Epidermal melanocyte (primary cell): Measurements from ENCODE around the gene GJC2.
A peak's percentile ranks its signal among the peaks of the same experiment; 100 is the strongest.

Source experiments
- DNase-seq: peaks from one replicate; pipeline ENCODE4 v3.0.0; 2011; ENCODE audit warnings: low spot score; ENCODE audit not compliant: insufficient read length

GJC2 gene

GRCh38 chr1:228112617-228113016 is 37.1 kb upstream of the GJC2 start:
- DNase-seq, result no peak

DNA sequence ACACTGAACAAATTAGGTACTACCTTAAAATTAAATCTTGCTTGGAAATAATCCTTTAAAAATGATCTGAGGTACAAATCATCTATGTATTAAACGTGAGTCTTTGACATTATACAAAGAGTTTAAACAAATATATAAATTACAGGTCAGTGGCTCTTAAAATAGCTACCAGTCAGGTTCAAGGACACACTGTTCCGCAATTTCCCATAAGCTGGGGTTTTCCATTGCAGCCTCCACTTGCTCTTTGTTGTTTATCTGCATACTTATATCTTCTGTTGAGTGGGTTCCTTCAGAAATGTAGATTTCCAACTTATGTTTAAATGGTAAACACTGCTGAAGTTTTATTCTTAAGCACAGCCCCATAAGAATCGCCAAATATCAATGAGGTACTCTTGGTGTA is 34.9 kb upstream of the GJC2 start:
- DNase-seq, result no peak

- no peak for DNase-seq
These were observed 32.4 kb upstream of the GJC2 start for GRCh38 chr1:228117335-228117734.

DNA sequence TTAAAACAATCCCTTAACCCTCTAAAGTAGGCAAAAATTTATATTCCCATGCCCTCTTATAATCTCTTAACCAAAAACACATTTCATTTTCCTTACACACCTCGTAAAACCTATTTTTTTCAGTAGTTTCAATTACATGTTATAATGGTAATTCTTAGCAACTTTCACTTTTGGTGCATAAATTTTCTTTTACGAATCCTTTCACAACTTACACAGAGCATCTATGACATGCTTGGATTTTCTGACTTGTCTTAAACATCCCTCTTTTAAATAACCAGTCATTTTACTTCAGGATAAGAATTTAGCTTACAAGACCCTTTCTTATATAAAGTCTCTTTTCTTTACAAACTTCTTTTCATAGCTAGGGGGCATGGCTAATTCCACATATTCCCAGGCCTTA is 31.7 kb upstream of the GJC2 start:
- DNase-seq, result no peak

DNA sequence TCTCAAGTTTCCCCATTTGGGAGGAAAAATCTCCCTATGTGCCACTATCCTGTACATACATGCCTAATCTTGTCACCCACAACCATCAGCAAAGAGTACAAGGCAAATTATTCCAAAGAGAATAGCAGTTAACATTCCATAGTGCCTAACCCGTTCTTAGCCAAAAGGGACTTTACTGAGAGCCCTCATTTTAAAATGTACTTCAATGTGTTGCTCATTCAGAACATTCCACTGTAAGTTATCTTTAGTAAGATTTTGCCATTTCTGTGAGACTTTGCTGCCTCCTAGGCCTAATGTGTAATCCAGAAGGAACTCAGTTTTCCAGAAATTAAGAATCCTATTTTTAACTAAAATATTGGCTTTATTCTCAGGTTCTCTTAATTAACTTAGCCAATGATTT is 29.4 kb upstream of the GJC2 start:
- no peak for DNase-seq

DNA sequence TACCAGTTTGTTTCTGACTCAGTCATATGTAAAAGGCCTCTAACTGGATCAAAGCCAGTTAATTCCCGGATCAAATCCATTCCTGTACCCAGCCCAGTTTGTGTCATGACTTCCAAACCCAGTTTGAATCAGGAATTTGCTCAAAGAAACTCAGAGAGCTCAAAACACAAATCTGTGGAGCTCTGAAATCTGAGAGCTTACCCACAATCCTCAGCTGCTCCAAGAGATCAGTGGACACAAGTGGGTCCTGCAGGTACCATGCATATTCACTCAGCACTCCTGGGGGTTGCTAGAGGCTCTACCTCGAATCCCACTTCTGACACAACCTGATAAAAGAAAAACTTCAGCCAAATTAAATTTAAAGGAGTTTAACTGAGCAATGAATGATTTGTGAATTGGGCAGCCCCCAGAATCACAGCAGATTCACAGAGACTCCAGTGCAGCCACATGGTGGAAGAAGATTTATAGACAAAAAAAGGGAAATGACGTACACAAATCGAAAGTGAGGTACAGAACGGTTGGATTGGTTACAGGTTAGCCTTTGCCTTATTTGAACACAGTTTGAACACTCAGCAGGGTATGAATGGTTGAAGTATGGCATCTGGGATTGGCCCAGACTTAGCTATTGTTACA is 28.8 kb upstream of the GJC2 start:
- no peak for DNase-seq

DNA sequence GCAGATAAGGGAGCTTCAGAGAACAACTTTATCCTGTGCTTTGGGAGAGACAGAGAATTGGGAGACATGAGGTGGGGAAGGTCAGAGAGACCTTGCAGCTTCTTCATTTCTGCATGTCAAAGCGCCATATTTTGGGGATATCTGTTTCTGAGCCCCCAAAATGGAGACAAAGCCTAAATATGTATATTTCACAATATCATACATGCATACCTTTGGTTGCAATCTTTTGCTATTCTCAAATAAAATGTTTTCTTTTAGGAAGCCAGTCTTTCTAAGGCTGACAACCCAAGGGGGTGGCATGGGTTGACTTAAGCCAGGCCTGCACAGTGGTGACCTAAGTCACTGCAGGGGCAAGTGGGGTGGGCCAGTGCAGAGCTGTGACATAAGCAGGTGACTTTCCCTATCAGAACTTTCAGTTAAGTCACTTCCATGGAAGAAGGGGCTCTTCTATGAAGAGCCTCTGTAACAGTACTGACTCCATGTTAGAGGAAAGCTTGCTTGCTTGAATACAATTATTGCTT is 26.7 kb upstream of the GJC2 start:
- DNase-seq, result no peak

DNA sequence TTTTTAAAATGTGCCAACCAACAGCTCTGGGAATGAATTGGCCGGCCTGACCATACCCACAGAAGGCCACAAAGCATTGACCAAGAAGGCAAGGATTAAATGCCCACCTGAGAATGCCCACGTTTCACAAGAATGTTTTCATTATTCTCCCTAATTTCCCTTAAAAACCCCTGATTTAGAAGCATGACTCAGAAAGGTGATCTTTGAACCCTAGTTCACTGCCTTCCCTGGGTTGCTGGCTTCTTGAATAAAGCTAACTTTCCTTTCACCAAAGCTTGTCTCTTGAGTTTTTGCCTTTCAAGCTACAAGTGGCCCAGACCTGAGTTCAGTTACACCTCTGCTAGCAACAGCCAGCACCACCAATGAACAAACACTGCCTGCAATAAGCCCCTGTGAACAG is 26.2 kb upstream of the GJC2 start:
- no peak for DNase-seq

DNA sequence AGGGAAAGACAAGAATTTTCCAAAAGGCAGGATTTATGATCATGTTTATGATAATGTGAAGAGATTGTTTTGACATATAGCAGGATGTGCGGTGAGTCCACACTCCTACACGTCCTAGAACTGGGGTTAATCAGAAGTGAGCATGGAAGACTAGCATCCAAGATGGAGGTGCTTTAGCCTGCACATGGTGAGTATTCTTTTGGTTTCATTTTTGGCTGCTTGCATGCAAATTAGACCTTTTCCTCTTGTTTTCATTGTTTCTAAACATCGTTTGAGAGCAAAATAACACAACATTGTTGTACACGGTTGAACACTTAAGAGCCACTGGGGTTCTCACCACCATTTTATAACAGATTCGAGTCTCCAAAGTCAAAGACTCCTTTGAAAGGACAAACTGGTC is 24.5 kb upstream of the GJC2 start:
- DNase-seq, result no peak

GRCh38 chr1:228131766-228132165 is 18.0 kb upstream of the GJC2 start:
- DNase-seq, result no peak

DNA sequence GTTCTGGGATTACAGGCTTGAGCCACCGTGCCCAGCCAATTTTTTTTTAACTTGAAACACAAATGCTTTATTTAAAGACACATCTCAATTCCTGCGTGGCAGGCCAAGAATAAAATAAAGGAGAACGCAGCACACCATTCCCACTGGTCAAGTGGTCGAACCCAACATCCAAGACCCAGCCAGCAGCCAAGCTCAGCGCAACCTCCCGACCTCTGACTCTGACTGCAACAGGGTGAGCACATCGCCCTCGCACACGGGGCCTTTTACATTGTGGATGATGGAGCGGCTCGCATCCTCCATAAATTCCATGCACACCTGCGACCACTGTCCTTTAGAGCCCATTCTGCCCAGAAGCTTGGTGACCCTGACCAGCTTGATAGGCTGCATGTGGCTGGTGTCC is 15.1 kb upstream of the GJC2 start:
- DNase-seq, result no peak

DNA sequence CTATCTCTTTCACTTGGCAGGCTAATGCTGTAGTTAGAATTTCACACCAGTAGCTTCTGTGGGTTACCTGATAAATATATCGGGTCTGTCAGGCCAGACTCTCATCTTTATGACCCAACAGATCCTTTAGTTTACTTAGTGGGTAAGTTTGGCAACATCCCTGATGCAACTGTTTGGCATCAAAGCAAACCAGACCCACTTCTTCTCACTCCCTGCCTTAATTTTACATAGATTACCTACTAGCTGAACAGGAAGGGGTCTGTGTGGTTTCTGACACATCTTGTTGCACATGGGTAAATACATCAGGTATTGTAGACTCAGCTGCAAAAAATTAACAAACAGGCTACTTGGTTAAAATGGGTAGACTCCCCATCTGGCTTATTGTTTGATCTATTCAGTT is 12.8 kb upstream of the GJC2 start:
- no peak for DNase-seq

GRCh38 chr1:228139406-228139930 is 10.3 kb upstream of the GJC2 start:
- no peak for DNase-seq

DNA sequence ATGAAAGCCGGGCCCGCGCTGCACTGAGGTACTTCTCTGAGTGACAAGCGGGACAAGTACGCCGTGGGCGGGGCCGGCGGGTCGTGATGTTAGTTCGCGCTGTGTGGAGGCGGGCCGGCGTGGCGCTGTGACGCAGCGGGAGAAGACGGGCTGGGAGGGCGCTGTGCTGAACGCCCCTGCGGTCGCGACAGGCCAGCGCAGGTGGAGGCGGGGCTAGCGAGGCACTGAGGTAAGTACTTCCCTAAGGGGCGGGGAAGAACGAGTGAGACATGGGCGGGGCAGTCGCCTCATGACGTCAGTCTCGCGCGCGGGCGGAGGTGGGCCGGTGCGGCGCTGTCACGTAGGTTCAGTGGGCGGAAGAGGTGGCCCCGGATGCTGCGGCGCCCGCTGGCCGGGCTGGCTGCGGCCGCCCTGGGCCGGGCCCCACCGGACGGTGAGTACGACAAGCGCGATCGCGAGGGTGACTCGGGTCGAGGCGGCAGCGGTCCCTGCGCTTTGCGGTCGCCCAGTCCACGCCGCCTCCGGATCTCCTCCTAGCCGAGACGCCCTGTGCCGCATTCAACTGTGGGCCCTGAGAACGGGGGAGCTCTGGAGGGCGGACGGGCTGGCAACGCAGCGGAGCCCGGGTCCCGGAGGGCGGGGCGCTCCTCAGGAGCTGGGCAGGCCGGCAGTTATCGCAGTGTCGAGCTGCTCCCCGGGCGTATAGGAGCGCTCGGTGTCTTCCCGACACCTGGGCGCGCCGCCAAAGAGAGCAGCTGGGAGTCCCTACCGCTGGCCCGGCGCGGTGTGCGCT is 9.6 kb upstream of the GJC2 start, which contains the start of gene GUK1:
GUK1 (plus strand) TSS at position 349 of the 793 bp plus-strand sequence; CDS start at position 373, 24 bp downstream.
- peak; percentile 96 for DNase-seq

GRCh38 chr1:228140724-228141225 is 9.0 kb upstream of the GJC2 start:
- no peak for DNase-seq

DNA sequence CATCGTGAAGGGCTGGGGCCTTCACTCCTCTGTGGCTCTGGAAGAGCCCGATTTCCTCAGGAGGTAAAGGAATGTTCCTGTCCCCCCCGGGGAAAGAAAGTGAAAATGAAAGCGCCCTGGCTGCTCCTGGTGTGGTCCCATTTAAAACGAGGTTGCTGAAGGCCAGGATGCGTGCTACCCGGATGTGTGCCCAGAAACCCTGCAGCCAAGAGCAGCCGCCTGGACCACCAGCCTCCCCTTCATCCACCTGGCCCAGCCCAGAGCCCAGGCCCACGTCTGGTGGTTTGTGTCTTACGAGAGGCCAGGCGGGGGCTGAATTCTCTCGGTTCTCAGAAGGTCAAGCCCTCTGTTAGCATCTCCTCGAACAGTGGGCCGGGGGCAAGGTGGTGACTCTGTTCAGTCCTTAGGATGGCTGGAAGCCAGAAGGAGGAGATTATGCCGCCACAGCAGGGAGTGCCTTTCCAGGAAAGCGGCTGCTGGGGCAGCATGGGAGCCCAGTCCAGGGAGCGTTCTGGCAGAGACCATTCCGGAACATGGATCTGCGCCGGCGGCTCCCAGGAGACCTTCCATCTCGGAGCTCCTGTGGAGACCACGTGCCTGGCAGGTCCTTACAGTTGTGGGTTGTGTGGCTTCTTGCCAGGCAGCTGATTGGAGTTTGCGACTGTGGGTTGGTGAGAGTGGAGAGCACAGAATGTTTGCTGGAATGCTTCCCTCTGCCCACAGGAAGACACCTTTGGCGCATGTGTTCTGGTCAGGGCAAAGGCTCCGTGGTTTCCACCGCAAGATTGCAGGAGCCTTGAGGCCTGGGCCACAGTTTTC is 8.3 kb upstream of the GJC2 start:
- no peak for DNase-seq

DNA sequence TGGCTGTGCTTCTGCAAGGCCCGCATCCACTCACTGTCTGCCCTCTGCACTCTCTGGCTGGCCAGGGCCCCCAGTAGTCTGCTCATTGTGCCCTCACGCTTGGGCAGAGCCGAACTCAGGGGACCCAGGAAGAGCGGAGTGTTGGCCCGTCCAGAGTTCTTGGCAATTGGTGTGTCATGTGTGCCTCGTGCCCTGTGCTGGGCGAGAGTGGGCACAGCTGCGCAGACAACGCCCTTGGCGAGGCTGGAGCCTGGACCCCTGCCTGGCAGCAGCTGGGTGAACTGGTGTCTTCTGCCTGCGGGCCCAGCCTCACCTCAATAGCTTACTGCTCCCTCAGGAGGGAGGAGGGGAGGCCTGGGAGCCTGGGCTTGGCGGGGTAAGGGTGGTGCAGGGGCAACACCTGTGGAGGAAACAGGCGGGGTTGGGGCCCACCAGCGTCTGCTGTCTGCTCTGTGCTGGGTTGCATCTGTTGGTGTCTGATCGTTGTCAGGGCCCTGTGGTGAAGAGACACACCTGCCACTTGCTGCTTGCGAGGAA is 7.5 kb upstream of the GJC2 start:
- no peak for DNase-seq

DNA sequence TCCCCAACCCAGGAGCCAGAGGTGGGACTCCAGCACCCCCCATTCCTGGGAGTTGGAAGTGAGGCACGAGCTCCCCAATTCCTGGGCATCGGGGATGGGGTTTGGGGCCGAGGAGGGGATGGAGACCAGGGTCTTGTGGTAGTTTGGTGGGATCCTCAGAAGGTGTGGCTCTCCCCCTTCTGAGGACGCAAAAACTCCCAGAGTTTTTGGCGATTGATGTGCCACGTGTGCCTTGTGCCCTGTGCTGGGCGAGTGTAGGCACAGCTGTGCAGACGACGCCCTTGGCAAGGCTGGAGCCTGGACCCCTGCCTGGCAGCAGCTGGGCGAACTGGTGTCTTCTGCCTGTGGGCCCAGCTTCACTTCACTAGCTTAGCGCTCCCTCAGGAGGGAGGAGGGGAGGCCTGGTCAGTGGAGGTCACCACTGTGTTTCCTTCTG is 7.0 kb upstream of the GJC2 start:
- no peak for DNase-seq

GRCh38 chr1:228143480-228144192 is 6.1 kb upstream of the GJC2 start:
- no peak for DNase-seq

- DNase-seq, result no peak
These were observed 5.3 kb upstream of the GJC2 start for GRCh38 chr1:228144193-228144992.
